Measurements from ENCODE around the gene CEMIP.

DNA sequence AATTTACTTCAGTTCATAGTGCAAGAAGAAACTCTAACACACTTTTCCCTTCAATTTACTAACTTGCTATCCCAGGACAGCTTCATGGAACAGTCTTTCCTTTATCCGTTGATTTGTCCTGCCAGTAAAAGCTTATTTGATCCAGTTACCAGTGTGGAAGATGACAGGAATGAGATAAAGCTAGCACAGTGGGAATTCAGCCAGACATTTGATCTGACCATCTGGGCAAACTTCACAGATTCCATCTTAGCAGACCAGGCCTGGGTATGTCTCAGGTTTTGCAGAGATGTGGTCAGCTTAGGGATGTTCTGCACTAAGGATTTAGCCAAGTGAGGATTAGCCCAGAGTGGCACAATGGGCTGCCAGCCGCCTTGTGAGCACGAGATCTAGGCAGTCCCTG, 19.7 kb downstream of the CEMIP start:
- TF ChIP-seq, protein P1, sequence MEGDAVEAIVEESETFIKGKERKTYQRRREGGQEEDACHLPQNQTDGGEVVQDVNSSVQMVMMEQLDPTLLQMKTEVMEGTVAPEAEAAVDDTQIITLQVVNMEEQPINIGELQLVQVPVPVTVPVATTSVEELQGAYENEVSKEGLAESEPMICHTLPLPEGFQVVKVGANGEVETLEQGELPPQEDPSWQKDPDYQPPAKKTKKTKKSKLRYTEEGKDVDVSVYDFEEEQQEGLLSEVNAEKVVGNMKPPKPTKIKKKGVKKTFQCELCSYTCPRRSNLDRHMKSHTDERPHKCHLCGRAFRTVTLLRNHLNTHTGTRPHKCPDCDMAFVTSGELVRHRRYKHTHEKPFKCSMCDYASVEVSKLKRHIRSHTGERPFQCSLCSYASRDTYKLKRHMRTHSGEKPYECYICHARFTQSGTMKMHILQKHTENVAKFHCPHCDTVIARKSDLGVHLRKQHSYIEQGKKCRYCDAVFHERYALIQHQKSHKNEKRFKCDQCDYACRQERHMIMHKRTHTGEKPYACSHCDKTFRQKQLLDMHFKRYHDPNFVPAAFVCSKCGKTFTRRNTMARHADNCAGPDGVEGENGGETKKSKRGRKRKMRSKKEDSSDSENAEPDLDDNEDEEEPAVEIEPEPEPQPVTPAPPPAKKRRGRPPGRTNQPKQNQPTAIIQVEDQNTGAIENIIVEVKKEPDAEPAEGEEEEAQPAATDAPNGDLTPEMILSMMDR (IDR thresholded peaks at IDR 0.05) = no peak
- TF ChIP-seq EZH2 (IDR thresholded peaks at IDR 0.05) = no peak
- TF ChIP-seq EZH2phosphoT487 (IDR thresholded peaks at IDR 0.05) = no peak

Data from neural progenitor cell (in vitro differentiated cells).